B cell (primary cell): ENCODE measurements around the gene CACTIN. TPM values are rescaled to one million over a fixed set of nuclear protein-coding genes. Genes with fewer than 3 reads are reported as not detected.
"Not testable (repeated sequence)": the region's sequence is repeated elsewhere in the genome, so short reads cannot be mapped to it uniquely, and the experiment has no call there.

ENCODE experiments used
- ATAC-seq: fragments of 200-7000 bp; cut with Tn5 transposase; one replicate; pipeline ENCODE4 v1.10.0; 2021; ENCODE audit warnings: low read depth, mild to moderate bottlenecking, moderate number of reproducible peaks, moderate library complexity
- CTCF ChIA-PET: fragments of 350-600 bp; sonication (Branson Sonifier 250); formaldehyde crosslinking; loops from one replicate; lab custom pipeline; 2021; ENCODE audit warnings: antibody characterized with exemption, inconsistent platforms; lab: Charles Lee
- POLR2A ChIA-PET: fragments of 350-600 bp; sonication (Branson Sonifier 250); formaldehyde crosslinking; loops from one replicate; lab custom pipeline; 2021; ENCODE audit warnings: antibody characterized with exemption; lab: Charles Lee
- DNase-seq: peaks from one replicate; pipeline ENCODE4 v3.0.0; 2013
- H2AFZ ChIP-seq: 2 replicates; pipeline ENCODE4 v1.6.1; 2012; ENCODE audit warnings: mild to moderate bottlenecking, low read depth, low read length; ENCODE audit not compliant: insufficient read depth, poor library complexity, severe bottlenecking
- H3K27ac ChIP-seq, 2 donors: 1 replicate in 1 of 2; 2 replicates in 1 of 2; pipeline ENCODE4 v1.5.1; 2012 to 2013; ENCODE audit warnings: low read length in 2 of 2, mild to moderate bottlenecking in 2 of 2, moderate library complexity in 1 of 2
- H3K27me3 ChIP-seq, 4 experiments: fragments of 200-600 bp in 1 of 4; sonication (generic) in 1 of 4; replicated peaks in 1 of 4; 1 replicate in 2 of 4; 2 replicates in 2 of 4; pipeline versions ENCODE4 v1.6.1 to v1.7.0; 2013 to 2016; ENCODE audit warnings: low read length in 3 of 4, mild to moderate bottlenecking in 2 of 4, mixed read lengths in 1 of 4, moderate library complexity in 1 of 4; ENCODE audit not compliant: insufficient read depth in 4 of 4, control insufficient read depth in 3 of 4; ENCODE audit errors: control extremely low read depth in 1 of 4
- H3K36me3 ChIP-seq, 2 experiments: replicated peaks in 1 of 2; 1 replicate in 1 of 2; 2 replicates in 1 of 2; pipeline versions ENCODE4 v1.6.1 to v1.7.1; 2013; ENCODE audit warnings: low read length in 1 of 2; ENCODE audit not compliant: insufficient read depth in 2 of 2, control insufficient read depth in 1 of 2; ENCODE audit errors: control extremely low read depth in 1 of 2, extremely low read depth in 1 of 2
- H3K4me1 ChIP-seq, 2 donors: fragments of 200-600 bp in 1 of 2; sonication (generic) in 1 of 2; 1 replicate in 1 of 2; 2 replicates in 1 of 2; pipeline versions ENCODE4 v1.5.1 to v1.6.1; 2013 to 2017; ENCODE audit warnings: low read length in 2 of 2; ENCODE audit not compliant: control insufficient read depth in 2 of 2, insufficient read depth in 2 of 2
- H3K4me2 ChIP-seq: replicated peaks from 2 replicates; pipeline ENCODE3; 2012; ENCODE audit warnings: mild to moderate bottlenecking, low read depth, low read length; ENCODE audit not compliant: poor library complexity, severe bottlenecking
- H3K4me3 ChIP-seq, 5 experiments: fragments of 200-600 bp in 1 of 5; sonication (generic) in 1 of 5; 1 replicate in 3 of 5; 2 replicates in 2 of 5; pipeline versions ENCODE4 v1.5.1 to v1.7.0; 2011 to 2016; ENCODE audit warnings: low read length in 4 of 5, mild to moderate bottlenecking in 4 of 5, low read depth in 2 of 5, control low read depth in 1 of 5, moderate library complexity in 1 of 5; ENCODE audit not compliant: insufficient read depth in 1 of 5; ENCODE audit errors: control extremely low read depth in 1 of 5, extremely low read depth in 1 of 5
- H3K79me2 ChIP-seq: fragments of 200-600 bp; sonication (generic); one replicate; pipeline ENCODE4 v1.6.0; 2016; ENCODE audit warnings: low read length; ENCODE audit not compliant: control insufficient read depth, insufficient read depth
- H3K9ac ChIP-seq: fragments of 200-600 bp; sonication (generic); 2 replicates; pipeline ENCODE4 v1.6.1; 2017; ENCODE audit warnings: mild to moderate bottlenecking, low read length, moderate library complexity
- H3K9me3 ChIP-seq, 3 donors: one replicate each; pipeline versions ENCODE4 v1.6.1 to v1.7.1; 2013; ENCODE audit warnings: low read length in 2 of 3; ENCODE audit not compliant: control insufficient read depth in 2 of 3, insufficient read depth in 1 of 3; ENCODE audit errors: control extremely low read depth in 1 of 3
- H4K20me1 ChIP-seq: 2 replicates; pipeline ENCODE4 v1.6.0; 2012; ENCODE audit warnings: mild to moderate bottlenecking, low read length; ENCODE audit not compliant: insufficient read depth, control insufficient read depth, poor library complexity, severe bottlenecking
- H3K27ac Mint-ChIP-seq: one replicate; pipeline ENCODE4 v1.8.0; 2021; ENCODE audit warnings: mixed read lengths
- H3K27me3 Mint-ChIP-seq: one replicate; pipeline ENCODE4 v1.8.0; 2021; ENCODE audit warnings: mixed read lengths
- H3K4me1 Mint-ChIP-seq: one replicate; pipeline ENCODE4 v1.8.0; 2021; ENCODE audit warnings: mixed read lengths
- H3K4me3 Mint-ChIP-seq: one replicate; pipeline ENCODE4 v1.8.0; 2021; ENCODE audit warnings: mixed read lengths
- H3K9me3 Mint-ChIP-seq: one replicate; pipeline ENCODE4 v1.8.0; 2022; ENCODE audit warnings: mixed read lengths; ENCODE audit not compliant: insufficient read depth
- EZH2 ChIP-seq: IDR thresholded peaks from 2 replicates; pipeline ENCODE4 v1.6.1; 2012; ENCODE audit warnings: borderline replicate concordance, low read depth, mild to moderate bottlenecking, moderate library complexity, low read length; ENCODE audit not compliant: insufficient read depth, poor library complexity, severe bottlenecking
- WGBS: methylation state at CpG from one replicate; pipeline ENCODE4 v1.1.5; 2013; ENCODE audit warnings: missing lambda C conversion rate; ENCODE audit not compliant: insufficient coverage; 5-methylcytosine and 5-hydroxymethylcytosine counted together
- intact Hi-C: fragments of 100-400 bp; cut with micrococcal nuclease; formaldehyde crosslinking; loops from one replicate; pipeline ENCODE4 v1.10.0; 2022
- polyA plus RNA-seq: library from polyadenylated mRNA; depleted of rRNA; stranded (reverse); fragments of >200 nt; gene quantifications from 2 replicates; pipeline ENCODE4 v1.2.3, GENCODE V29; 2012
- total RNA-seq, 2 donors: library from RNA; stranded (reverse); fragments of 120-200 nt in 1 of 2; gene quantifications; 1 replicate in 1 of 2; 2 replicates in 1 of 2; pipeline versions ENCODE4 v1.2.3 to v1.2.4, GENCODE V29; 2013 to 2022
- TF ChIP-seq, protein P1 (sequence below): fragments of 200-600 bp; IDR thresholded peaks from one replicate; pipeline ENCODE4 v1.8.0; 2022; ENCODE audit warnings: antibody characterized with exemption, mild to moderate bottlenecking

The CACTIN gene
- total and polyA plus RNA-seq, 2 donors (not counting 1 experiment from before 2014, with no cell fraction given): 40.6 to 41.8 TPM

DNA sequence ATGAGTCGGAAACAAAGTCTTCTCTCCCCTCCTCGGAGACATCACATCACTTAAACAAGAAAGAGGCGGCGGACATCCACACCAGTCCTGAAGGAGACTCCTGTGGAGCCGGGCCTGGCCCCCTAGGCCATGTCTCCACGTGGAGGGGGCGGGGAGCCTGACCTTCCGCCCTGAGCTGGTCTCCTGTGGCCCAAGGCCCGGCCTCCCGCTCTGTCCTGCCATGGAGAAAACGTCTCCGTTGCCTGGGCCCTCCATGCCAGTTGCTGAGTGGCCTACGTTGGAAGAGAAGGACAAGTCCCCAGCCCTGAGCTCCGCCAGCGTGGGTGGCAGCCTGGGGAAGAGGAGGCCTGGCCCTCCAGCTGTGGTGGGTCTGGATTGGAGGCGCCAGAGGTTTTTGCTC lies 5.5 kb upstream of the CACTIN start:
- H3K4me3 ChIP-seq: no peak overlapping the region
- Mint-ChIP-seq H3K4me3 (no peak overlapping the region), H3K27me3 (no peaks in the 10 kb centered on the region), H3K27ac (no peak overlapping the region), H3K9me3 (no peaks in the 10 kb centered on the region), H3K4me1 (peaks cover 1% of the 10 kb centered on the region)
- no peaks in the 10 kb centered on the region for H3K79me2 ChIP-seq
- TF ChIP-seq, protein P1, sequence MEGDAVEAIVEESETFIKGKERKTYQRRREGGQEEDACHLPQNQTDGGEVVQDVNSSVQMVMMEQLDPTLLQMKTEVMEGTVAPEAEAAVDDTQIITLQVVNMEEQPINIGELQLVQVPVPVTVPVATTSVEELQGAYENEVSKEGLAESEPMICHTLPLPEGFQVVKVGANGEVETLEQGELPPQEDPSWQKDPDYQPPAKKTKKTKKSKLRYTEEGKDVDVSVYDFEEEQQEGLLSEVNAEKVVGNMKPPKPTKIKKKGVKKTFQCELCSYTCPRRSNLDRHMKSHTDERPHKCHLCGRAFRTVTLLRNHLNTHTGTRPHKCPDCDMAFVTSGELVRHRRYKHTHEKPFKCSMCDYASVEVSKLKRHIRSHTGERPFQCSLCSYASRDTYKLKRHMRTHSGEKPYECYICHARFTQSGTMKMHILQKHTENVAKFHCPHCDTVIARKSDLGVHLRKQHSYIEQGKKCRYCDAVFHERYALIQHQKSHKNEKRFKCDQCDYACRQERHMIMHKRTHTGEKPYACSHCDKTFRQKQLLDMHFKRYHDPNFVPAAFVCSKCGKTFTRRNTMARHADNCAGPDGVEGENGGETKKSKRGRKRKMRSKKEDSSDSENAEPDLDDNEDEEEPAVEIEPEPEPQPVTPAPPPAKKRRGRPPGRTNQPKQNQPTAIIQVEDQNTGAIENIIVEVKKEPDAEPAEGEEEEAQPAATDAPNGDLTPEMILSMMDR: no peak
- no peak for TF ChIP-seq EZH2
- H3K4me2 ChIP-seq: no peak overlapping the region
- no peak for ATAC-seq
- intact Hi-C loops: no loop called here
- no peaks in the 10 kb centered on the region for H4K20me1 ChIP-seq
- no peak overlapping the region for H2AFZ ChIP-seq
- H3K27me3 ChIP-seq: no peaks in the 10 kb centered on the region
- no peak for DNase-seq
- ChIA-PET POLR2A (no interaction called here), CTCF (interaction anchor here (0.6 kb wide), 1 partner anchor 984 kb away, joined by 3 read pairs; no protein-coding TSS in a partner anchor)
- peaks cover 4% of the 10 kb centered on the region in 2 donors for H3K4me1 ChIP-seq
- H3K9ac ChIP-seq: no peak overlapping the region
- H3K36me3 ChIP-seq: no peaks in the 10 kb centered on the region
- WGBS: 97% methylated on average over 16 of the region's 16 CpGs
- H3K27ac ChIP-seq: no peak overlapping the region
- no peaks in the 10 kb centered on the region for H3K9me3 ChIP-seq

DNA sequence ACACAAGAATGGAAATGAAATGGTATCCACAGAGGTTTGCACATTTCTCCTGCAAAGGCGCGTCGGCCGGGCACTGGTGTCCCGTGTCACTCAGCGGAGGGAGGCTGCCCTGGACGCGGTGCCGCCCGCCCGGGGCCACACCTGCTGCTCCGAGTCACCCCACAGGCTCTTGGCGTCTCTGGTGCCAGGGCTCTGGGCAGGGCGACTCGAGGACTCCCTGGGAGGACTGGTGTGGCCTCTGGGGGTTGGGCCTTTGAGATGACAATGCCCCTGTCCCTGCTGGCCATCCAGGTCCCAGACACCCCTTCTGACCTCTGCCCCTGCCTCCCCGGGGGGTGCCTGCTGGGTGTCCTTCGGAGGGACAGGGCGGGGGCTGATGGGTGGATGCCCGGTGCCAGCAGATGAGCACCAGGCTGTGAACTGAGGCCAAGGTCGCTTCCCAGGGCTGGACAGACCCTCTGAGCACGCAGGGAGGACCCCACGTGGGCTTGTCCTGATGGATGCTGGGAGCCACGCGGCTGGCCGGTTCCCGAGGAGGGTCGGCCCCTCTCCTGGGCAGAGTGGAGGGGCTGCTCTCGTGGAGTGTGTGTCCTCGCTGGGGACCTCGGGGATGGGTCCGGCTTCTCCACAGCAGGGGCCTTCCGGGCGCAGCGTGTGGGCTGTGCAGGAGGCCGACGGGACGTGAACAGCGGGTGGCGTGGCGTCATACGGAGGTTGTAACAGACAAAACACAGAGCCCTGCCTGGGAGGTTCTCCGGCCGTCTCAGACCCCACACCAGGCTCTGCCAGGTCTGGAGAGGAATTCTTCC lies 4.7 kb upstream of the CACTIN start:
- CTCF ChIA-PET: interaction anchor here (0.6 kb wide), 1 partner anchor 983 kb away, joined by 3 read pairs; no protein-coding TSS in a partner anchor
- Histone ChIP-seq H3K4me2 (no peak overlapping the region), H3K4me1 (peaks cover 4 to 6% of the 10 kb centered on the region in 2 donors), H3K27me3 (no peaks in the 10 kb centered on the region), H4K20me1 (peaks cover 3% of the 10 kb centered on the region), H3K79me2 (peaks cover 5% of the 10 kb centered on the region), H2AFZ (no peak overlapping the region), H3K27ac (no peak overlapping the region), H3K9me3 (no peaks in the 10 kb centered on the region), H3K4me3 (no peak overlapping the region), H3K9ac (no peak overlapping the region), H3K36me3 (no peaks in the 10 kb centered on the region)
- POLR2A ChIA-PET: no interaction called here
- Mint-ChIP-seq H3K4me1 (peaks cover 8% of the 10 kb centered on the region), H3K4me3 (no peak overlapping the region), H3K27ac (no peak overlapping the region), H3K27me3 (no peaks in the 10 kb centered on the region), H3K9me3 (no peaks in the 10 kb centered on the region)
- no peak for ATAC-seq
- TF ChIP-seq EZH2: no peak
- TF ChIP-seq, protein P1: no peak
- WGBS: 95% methylated on average over 41 of the region's 43 CpGs
- no peak for DNase-seq
- intact Hi-C loops: no loop called here

DNA sequence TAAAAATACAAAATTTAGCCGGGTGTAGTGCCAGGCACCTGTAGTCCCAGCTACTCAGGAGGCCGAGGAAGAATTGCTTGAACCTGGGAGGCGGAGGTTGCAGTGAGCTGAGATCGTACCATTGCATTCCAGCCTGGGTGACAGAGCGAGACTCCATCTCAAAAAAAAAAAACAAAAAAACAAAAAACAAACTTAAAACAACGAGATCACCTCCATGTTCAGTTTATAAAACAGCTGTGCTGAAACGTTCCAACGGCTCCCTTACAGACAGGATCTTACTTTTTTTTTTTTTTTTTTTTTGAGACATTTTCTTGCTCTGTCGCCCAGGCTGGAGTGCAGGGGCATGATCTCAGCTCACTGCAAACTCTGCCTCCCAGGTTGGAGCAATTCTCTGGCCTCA lies 2.2 kb upstream of the CACTIN start:
- H3K4me2 ChIP-seq, H3K36me3 ChIP-seq, intact Hi-C loops, POLR2A ChIA-PET, H3K4me3 ChIP-seq, H3K27me3 ChIP-seq, H3K27ac Mint-ChIP-seq, H3K9me3 Mint-ChIP-seq, H3K4me3 Mint-ChIP-seq, H3K9ac ChIP-seq, H3K27me3 Mint-ChIP-seq, H3K9me3 ChIP-seq, H3K27ac ChIP-seq, ATAC-seq, H2AFZ ChIP-seq, DNase-seq: not testable (repeated sequence)
- peaks cover 26% of the 10 kb centered on the region for H3K4me1 Mint-ChIP-seq
- peaks cover 17 to 21% of the 10 kb centered on the region in 2 donors for H3K4me1 ChIP-seq
- 95% methylated on average over 9 of the region's 9 CpGs for WGBS
- peaks cover 27% of the 10 kb centered on the region for H4K20me1 ChIP-seq
- CTCF ChIA-PET: interaction anchor here (0.7 kb wide), 1 partner anchor 82 kb away, joined by 4 read pairs; no protein-coding TSS in a partner anchor
- peaks cover 30% of the 10 kb centered on the region for H3K79me2 ChIP-seq
